Activated effector memory CD4-positive, alpha-beta T cell treated with Interleukin-2 at 50 U/mL for 16 hours (primary cell): Measurements from ENCODE around the gene SLC9A5.

Experiments used
- DNase-seq: peaks from one replicate; pipeline ENCODE4 v3.0.0-alpha.2; 2020

The SLC9A5 gene

GRCh38 chr16:67248401-67249177, at the start of gene SLC9A5:
Gene SLC9A5 (plus strand): TSS chr16:67248979. CDS start chr16:67249015, 36 bp downstream.
- DNase-seq = no peak

GRCh38 chr16:67199011-67199807, 49.6 kb upstream of the SLC9A5 start, which contains the start of gene ELMO3:
Gene ELMO3 (plus strand): TSS chr16:67199131. CDS start chr16:67199327, 196 bp downstream.
- no peak for DNase-seq

- no peak for DNase-seq
These were observed 49.0 kb upstream of the SLC9A5 start for GRCh38 chr16:67199808-67200198.

- DNase-seq = no peak
These were observed 48.3 kb upstream of the SLC9A5 start for GRCh38 chr16:67200491-67200890.

- no peak for DNase-seq
These were observed 47.1 kb upstream of the SLC9A5 start for GRCh38 chr16:67201411-67202345.

GRCh38 chr16:67202426-67202825, 46.4 kb upstream of the SLC9A5 start:
- no peak for DNase-seq

GRCh38 chr16:67202956-67203493, 45.8 kb upstream of the SLC9A5 start:
- DNase-seq = no peak

GRCh38 chr16:67204076-67204475, 44.7 kb upstream of the SLC9A5 start:
- no peak for DNase-seq

GRCh38 chr16:67206129-67206837, 42.5 kb upstream of the SLC9A5 start:
- no peak for DNase-seq

- DNase-seq = no peak
These were observed 41.9 kb upstream of the SLC9A5 start for GRCh38 chr16:67206838-67207248.

GRCh38 chr16:67207249-67208091, 41.3 kb upstream of the SLC9A5 start:
- no peak for DNase-seq

- no peak for DNase-seq
These were observed 40.5 kb upstream of the SLC9A5 start for GRCh38 chr16:67208154-67208896.

GRCh38 chr16:67209565-67209964, 39.2 kb upstream of the SLC9A5 start:
- no peak for DNase-seq

- no peak for DNase-seq
These were observed 38.5 kb upstream of the SLC9A5 start for GRCh38 chr16:67210069-67210937.

- DNase-seq = no peak
These were observed 37.1 kb upstream of the SLC9A5 start for GRCh38 chr16:67211674-67212073.

GRCh38 chr16:67212766-67213165, 36.0 kb upstream of the SLC9A5 start:
- DNase-seq = no peak

- DNase-seq = no peak
These were observed 35.4 kb upstream of the SLC9A5 start for GRCh38 chr16:67213197-67214019.

GRCh38 chr16:67215706-67216105, 33.1 kb upstream of the SLC9A5 start:
- DNase-seq = no peak
